GM18498 (cell line): Measurements from ENCODE around the gene CATSPER1.
"Not testable (repeated sequence)": the region's sequence is repeated elsewhere in the genome, so short reads cannot be mapped to it uniquely, and the experiment has no call there.

Experiments
- ATAC-seq: cut with Tn5 transposase; IDR thresholded peaks from one replicate; pipeline ENCODE4 v1.9.1; 2021; ENCODE audit warnings: mild to moderate bottlenecking, moderate library complexity; ENCODE audit not compliant: unreplicated experiment

CATSPER1 gene

DNA sequence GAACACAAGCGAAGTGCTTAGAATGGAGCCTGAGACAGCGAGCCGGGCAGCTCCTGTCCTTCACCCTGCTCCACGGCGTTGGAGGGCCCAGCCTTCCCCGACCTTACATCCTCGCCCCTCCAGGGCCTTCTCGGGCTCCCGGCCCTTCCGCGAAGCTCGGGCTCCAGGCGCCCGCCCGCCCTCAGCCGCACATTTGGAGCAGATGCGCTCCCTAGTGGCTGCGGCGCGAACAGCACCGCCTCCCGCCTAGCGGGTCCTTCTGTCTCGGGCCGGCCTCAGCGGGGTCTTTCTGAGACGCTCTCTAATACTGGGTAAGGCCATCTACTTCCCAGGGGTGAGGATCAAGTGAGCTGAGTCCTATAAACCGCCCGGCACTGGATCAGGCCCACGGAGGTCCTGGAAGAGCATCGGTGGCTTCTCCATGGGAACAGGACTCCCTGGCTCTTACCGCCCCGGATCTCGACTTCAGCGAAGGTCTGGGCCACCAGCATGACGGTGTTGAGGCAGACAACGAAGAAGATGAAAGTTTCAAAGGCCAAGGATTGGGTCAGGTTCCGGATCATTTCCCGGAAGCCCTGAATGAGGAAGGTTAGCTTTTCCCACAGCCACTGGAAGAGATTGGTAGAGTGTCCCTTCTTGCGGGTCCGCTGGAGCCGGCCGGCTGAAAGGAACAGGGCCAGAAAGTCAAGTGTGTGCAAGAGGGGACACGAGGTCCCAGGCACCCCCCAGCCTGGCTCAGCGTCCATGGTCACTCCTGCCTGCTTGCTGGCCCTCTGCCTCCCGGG is 3.7 kb downstream of the CATSPER1 start:
- peak; percentile 62 for ATAC-seq

DNA sequence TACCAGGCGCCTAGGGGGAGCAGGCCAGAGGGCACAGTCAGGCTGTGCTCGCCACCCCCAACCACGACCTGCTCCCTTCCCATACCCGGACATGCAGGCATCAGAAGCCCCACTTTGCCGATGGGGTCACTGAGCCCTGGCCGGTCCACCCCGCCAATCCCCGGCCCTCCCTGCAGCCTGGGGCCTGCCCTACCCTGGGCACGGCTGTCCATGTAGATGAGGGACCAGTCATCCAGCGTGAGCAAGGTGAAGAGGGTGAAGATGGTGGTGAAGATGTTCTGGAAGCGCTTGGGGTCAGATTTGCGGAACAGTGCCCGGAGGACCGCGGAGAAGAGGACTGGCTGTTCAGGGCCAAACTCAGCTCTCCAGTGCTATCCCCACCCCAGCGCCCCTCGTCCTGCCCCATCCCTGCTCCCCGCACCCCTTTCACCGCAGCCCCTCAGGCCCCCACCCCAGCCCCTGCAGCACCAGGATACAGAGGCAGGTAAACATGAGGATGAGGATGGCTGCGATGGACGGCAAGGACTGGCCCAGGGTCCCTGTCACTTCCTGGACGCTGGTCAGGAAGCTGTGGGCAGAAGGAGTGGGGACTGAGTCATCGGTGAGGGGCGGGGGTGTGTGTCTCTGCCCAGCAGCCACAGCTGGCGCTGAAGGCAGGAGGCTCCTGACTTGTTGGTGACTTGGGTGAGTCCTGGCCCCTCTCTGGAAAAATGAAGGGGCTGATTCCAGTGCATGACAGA is 5.5 kb downstream of the CATSPER1 start:
- ATAC-seq, result no peak

DNA sequence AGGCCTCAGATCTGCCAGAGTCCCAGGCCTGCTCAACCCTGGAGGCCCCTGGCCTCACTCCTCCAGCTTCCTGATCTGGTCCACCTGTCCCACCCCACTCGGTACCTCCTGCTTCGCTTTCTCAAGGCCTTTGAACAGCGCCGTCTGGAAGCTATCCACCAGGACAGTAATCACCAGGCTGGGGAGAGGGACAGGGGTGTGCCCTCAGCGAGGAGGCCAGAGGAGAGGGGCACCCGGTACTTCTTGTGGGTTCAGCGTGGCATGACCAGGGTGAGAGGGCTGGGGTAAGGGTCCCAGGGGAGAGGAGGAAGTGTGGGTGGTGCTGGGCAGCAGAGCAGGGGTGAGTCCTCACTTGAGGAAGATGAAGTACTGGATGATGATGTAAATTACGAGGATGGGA is 6.1 kb downstream of the CATSPER1 start:
- ATAC-seq, result no peak

DNA sequence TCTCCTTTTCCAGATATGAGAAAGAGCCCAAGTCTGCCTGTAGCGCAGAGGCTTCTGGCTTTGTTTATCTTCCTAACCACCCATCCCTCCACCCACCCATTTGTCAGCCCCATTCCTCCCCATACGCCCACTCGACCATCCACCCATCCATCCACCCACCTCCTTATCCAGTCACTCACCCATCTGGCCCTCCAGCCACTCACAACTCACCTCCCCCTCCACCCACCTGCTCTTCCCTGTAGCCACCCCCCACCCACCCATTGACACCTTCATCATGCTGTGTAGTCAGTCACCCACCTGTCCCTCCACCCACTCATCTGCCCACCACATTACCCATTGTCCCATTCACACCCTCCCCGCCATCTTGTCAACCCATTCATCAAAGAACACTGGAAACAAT is 9.0 kb downstream of the CATSPER1 start:
- ATAC-seq, result no peak

DNA sequence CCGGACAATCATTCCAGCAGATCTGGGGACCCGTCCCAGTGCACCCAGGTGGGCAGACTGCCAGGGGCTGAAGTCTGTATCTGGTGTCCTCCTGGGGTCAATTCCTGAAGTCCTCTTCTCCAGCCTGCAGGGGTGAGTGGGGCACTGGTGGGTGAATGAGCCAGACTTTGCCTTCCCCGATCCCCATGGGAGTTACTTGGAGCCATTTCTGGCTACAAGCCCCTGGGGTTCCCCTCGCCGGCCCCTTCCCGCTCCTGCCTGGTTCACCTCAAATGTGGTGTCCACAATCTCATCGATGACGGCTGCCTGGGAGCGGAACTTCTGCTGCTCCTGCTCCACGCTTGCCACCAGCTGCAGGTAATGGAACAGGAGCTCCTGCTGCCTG is 9.5 kb downstream of the CATSPER1 start:
- ATAC-seq, result no peak

DNA sequence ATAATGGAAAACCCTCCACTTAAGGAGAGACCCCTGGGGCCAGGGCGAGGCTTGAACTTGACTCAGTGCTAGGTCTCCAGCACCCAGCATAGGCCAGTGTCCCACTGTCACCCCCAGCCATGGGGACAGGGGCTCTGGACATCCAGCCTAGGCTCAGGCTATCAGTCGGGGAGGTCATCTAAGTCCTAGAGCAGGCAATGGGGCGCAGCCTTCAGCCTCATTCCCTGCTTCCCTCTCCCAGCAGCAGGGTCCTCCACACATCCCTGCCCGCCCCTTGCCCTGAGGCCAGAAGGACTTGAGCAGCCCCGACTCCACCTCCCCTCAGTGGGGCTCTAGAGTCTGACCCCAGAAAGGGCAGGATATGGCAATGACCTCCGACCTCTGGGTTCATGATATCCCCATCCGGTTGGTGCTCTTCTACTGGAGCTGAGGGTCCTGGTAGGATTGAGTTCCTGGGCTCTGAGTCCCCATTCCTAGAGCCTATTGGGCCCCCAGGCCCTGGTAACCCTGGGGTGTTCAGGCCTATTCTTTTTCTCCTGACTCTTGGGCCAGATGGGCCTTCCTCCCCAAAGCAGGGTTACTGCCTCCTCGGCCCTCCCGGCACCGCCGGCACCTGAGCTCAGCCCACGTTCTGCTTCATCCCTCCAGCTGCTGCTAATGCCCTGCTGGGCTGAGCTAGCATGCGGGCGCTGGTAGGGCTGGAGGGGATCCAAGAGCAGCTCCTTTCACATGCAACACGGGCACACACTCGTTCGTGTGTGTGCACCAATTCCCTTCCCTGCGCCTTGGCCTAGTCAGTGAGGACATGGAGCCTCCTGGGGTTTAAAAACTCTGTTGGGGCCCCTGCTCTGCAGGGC is 10.1 kb downstream of the CATSPER1 start:
- no peak for ATAC-seq

DNA sequence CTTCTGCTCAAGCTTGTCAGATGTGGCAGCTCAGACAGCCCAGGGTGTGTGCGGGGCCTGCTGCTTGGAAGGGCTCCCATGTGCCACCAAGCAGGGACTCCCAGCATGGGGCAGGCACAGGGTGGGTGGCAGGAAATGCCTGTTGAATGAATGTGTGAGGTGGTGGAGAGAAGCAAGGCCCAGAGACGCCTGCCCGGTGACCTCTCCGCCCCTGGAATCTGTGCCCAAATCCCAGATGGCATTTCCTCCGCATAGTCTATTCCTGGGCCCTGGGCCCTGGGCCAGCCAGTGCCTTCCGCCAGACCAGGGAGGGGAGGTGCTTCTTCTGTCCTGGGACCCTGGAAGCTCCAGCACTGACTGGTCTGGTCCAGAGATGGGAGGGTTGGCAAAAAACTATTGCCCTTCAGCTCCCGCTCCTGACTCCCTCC is 10.8 kb downstream of the CATSPER1 start:
- no peak for ATAC-seq

DNA sequence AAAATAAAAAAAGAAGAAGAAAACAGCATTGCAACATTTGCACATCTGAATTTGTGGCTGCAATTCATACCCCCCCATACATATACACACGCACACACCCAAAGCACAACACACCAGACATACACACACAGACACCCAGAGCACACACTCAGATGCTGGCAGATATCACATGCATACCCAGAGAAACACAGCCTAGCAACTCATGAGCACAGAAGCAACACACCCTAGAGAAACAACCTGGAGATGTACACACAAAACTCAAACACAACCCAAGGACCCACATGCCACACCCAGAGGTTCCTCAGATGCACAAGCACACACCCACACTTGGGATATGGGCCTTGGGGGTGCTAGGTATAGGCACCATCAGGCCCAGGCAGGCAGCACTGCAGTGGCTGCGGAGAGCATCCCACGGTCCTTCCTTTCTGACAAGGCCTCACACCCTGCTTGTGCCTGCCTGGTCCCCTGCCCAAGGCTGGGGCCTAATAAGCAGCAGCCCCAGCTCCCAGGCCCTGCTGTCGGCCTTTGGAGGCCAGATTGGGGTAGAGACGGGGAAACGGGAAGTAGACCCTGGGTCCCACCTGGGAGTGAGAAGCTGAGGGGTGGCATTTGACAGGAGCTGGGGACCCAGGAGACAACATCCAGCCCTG is 11.3 kb downstream of the CATSPER1 start:
- ATAC-seq, result no peak

DNA sequence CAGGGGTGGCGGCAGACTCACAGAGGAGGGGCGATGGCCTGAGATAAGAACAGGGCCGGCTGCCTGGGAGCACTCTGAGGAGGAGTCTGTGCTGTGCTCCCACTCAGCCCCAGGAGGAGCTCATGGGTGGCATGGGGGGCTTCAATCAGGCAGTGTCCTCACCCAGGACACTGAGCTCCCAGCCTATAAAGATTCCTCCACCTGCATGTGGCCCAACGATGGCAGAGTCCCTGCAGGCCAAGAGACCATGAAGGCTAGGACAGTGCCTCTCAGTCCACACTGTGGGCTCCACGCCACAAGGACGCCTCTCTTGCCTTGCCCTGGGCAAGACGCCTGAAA is 12.5 kb downstream of the CATSPER1 start:
- ATAC-seq, result no peak

DNA sequence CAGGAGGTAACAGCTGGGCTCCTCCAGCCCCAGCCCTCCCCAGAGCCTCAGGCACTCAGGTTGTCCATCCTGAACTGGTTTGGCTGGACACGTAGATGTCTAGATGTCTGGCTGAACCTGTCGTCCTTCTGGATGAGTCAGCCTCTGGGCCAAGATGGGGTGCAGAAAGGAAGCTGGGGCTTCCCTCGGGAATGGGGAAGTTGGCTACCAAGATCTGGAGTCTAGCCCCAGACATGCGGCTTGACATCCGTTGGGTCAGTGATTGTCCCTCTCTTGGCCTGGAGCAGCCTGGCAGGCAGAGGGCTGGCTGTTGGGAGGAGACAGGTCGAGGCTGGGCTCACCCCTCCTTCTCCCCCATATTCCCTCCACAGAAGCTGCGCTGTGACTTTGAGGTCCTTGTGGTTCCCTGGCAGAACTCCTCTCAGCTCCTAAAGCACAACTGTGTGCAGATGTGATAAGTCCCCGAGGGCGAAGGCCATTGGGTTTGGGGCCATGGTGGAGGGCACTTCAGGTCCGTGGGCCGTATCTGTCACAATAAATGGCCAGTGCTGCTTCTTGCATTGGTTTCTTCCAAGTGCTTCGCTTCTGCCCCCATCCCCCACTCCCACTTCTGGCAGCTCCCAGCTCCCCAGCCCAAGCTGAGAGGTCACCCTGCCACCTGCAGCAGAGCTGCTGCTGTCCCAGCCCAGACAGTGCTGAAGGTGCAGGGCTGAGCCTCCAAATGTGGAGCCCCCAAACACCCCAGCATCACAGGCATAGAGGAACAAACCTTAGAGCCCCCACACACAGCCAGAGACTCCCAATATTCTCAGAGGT is 13.1 kb downstream of the CATSPER1 start:
- ATAC-seq, result no peak

DNA sequence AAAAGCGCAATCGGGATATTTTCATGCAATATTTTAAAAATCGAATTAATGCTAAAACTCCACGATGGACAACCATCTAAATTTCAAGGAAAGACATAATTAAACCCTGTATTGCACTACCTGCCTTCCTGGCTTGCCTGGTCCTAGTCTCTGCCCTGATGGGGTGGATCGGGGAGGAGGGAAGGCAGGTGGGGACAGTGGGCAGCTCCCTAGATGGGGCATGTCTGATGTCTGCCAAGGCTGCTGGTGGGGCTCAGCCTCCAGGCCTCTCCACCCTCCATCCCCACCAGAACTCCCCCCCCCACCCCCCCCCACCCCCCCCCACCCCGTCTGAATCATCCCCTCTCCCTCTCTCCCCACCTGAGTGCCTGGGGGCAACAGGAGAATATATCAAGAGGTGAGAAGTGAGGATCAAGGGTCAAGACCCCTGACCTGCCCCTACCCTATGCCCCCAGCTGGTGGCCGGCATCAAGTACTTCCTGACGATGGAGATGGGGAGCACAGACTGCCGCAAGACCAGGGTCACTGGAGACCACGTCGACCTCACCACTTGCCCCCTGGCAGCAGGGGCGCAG is 13.8 kb downstream of the CATSPER1 start:
- no peak for ATAC-seq

DNA sequence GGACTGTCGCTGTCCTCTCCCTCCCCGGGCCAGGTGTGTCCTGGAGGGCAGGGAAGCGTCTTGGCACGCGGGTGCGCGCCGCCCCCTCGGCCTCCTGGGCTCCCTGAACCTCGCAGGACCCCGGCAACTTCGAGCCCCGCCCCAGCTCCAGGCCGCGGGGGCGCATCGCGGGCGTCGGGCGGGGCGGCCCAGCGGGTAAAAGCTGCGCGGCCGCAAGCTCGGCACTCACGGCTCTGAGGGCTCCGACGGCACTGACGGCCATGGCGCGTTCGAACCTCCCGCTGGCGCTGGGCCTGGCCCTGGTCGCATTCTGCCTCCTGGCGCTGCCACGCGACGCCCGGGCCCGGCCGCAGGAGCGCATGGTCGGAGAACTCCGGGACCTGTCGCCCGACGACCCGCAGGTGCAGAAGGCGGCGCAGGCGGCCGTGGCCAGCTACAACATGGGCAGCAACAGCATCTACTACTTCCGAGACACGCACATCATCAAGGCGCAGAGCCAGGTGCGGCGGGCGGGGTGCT is 14.4 kb downstream of the CATSPER1 start, which contains the start of gene CST6:
TSS of gene CST6 (plus strand) at position 224 of the 519 bp plus-strand sequence. CDS start at position 261, 37 bp downstream.
- no peak for ATAC-seq

DNA sequence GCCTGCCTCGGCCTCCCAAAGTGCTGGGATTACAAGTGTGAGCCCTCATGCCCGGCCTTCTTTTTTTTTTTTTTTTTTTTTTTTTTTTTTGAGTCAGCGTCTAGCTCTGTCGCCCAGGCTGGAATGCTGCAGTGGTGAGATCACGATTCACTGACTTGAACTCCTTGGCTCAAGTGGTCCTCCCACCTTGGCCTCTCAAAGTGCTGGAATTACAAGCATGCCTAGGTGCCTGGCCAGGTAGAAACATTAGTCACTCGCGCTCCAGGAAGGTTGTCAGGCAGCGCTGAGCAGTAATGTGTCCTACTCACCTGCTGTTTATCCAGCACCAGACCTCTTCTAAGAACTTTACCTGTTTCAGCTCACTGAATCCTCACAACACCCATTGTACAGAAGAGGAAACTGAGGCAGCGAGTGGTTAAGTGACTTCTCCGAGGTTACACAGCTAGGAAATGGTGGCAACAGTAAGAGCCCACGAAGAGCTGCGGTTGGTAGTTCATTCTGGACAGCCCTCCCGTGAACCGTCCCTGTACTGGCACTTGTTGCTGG is 15.0 kb downstream of the CATSPER1 start:
- ATAC-seq, result no peak

DNA sequence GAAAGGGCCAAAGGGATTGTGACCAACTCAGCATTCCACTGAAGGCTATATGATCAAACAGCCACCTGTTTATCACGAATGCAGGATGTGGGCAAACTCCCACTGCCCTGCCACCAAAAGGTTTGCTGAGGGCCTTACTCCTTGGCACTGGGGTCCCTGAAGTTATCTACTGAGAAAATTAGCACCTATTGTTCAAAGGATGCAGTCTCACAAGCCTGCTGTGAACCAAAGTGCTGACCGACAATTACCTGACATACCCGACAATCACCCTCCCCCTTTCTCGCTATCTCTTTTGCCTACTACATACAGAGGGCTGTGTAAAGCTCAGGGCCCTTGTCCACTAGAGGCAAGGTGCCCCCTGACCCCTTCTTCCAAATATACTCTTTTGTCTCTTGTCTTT is 16.2 kb downstream of the CATSPER1 start:
- ATAC-seq, result not testable (repeated sequence)

DNA sequence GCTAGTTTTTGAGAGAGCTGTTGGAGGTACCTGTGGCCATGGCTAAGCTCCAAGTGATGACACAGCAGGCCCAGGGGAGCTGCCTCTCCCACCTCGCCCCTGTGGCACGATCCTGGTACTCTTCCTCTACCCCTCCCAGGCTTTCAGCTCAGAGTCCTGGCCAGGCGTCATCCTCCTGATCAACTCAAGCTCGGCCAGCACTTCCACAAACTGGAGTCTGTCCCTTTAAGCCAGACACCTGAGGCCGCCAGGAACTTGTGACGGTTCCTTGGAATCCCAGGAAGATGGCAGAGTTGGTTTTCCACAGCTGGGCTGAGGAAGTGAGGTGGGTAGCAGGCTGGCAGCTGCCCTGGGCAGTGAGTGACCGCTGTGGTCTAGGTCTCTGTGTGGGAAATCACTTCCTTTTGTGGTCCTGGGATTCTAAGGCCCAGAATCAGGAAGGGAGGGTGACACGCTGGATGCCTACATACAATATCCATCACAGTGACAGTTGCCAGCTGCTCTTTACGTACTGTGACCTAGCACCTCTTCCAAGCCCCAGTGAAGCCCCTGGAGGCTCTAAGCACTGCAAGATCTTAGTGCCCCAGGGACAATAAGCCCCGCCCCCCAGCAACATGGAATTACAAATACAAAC is 17.7 kb downstream of the CATSPER1 start:
- no peak for ATAC-seq

DNA sequence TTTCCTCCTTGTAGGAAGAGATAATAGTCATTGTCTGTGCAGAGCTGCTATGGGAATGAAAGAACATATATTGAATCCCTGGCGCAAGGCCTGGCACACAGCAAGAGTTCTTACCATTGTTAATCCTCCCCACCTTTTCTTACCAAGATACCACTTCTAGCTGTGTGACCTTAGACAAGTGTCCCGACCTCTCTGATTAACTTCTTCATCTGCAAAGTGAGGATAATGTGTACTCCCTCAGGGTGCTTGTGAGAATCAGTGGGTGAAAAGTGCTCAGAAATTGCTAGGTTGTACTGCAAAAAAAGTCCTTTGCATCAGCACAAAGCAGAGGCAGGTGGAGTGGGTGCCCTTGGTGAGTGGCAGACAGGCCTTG is 18.2 kb downstream of the CATSPER1 start:
- no peak for ATAC-seq

DNA sequence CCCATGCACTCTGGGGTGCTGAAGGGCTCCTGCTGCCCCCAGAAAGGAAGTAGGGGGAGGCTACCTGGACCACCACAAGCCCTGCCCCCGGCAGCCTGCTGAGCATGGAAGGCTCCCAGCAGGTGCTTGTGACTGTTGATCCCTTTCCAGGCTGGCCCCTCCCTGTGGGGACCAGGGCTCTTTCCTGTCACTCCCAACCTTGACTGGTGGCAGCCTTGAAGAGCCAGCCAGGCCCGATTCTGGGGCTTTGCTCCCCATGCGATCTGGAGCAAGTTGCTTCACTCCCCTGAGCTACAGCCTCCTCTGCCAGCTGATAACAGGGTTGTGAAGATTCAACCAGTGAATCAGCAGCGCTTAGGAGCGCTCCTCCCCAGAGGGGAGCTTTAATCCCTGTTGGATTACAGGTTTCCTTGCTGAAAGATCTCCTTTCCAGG is 19.1 kb downstream of the CATSPER1 start:
- ATAC-seq, result no peak

DNA sequence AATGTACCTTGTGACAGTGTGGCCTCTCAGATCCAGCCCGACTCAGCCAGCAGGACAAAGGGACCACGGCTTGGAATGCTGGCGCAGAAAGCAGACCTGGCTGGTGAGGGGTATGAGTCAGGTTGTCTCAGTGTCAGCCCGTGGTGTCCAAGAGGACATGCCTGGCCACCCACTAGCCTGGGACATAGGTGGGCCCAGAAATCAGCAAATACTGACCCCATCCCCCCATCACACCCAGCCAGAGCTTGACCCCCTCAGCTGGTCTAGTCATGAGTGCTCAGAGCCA is 19.4 kb downstream of the CATSPER1 start:
- ATAC-seq, result no peak
